H9 (cell line): Measurements from ENCODE around the gene EPAS1. TPM values are rescaled to one million over a fixed set of nuclear protein-coding genes. Genes with fewer than 3 reads are reported as not detected.

Experiments used
- DNase-seq: peaks from one replicate; pipeline ENCODE4 v3.0.0-alpha.2; 2017
- H2AFZ ChIP-seq: one replicate; pipeline ENCODE4 v1.6.1; 2013; ENCODE audit warnings: mild to moderate bottlenecking, low read length, control low read depth, moderate library complexity
- H2AK5ac ChIP-seq: 2 replicates; pipeline ENCODE4 v1.6.1; 2013; ENCODE audit warnings: low read length, control low read depth, mixed read lengths; ENCODE audit not compliant: insufficient read length
- H2BK120ac ChIP-seq: one replicate; pipeline ENCODE4 v1.6.1; 2013; ENCODE audit warnings: low read depth, mild to moderate bottlenecking, low read length, control low read depth, inconsistent platforms; ENCODE audit not compliant: poor library complexity, severe bottlenecking
- H2BK12ac ChIP-seq: 2 replicates; pipeline ENCODE4 v1.6.1; 2013; ENCODE audit warnings: low read length, control low read depth, mixed read lengths, low read depth; ENCODE audit not compliant: insufficient read length
- H2BK15ac ChIP-seq: 2 replicates; pipeline ENCODE4 v1.6.1; 2013; ENCODE audit warnings: low read depth, low read length, control low read depth
- H2BK20ac ChIP-seq: one replicate; pipeline ENCODE4 v1.6.1; 2013; ENCODE audit warnings: low read depth, mild to moderate bottlenecking, low read length, control low read depth, inconsistent platforms; ENCODE audit not compliant: poor library complexity, severe bottlenecking
- H2BK5ac ChIP-seq: 2 replicates; pipeline ENCODE4 v1.6.1; 2013; ENCODE audit warnings: low read length, control low read depth, mixed read lengths; ENCODE audit not compliant: insufficient read length
- H3K14ac ChIP-seq: 2 replicates; pipeline ENCODE4 v1.6.1; 2013; ENCODE audit warnings: low read length, control low read depth; ENCODE audit not compliant: insufficient read depth
- H3K18ac ChIP-seq: 2 replicates; pipeline ENCODE4 v1.6.1; 2013; ENCODE audit warnings: low read depth, mild to moderate bottlenecking, mixed read lengths, low read length, control low read depth; ENCODE audit not compliant: insufficient read length
- H3K23ac ChIP-seq: 2 replicates; pipeline ENCODE4 v1.6.1; 2013; ENCODE audit warnings: low read length, control low read depth, mixed read lengths, low read depth; ENCODE audit not compliant: insufficient read length
- H3K23me2 ChIP-seq: 2 replicates; pipeline ENCODE4 v1.6.1; 2013; ENCODE audit warnings: low read depth, mild to moderate bottlenecking, mixed read lengths, low read length, control low read depth; ENCODE audit not compliant: insufficient read length, poor library complexity, severe bottlenecking
- H3K27ac ChIP-seq: 2 replicates; pipeline ENCODE4 v1.5.1; 2013; ENCODE audit warnings: low read length, control low read depth, mixed read lengths, low read depth; ENCODE audit not compliant: insufficient read length
- H3K27me3 ChIP-seq: 2 replicates; pipeline ENCODE4 v1.6.1; 2013; ENCODE audit warnings: low read length, control low read depth, inconsistent platforms; ENCODE audit not compliant: insufficient read depth
- H3K4ac ChIP-seq: 2 replicates; pipeline ENCODE4 v1.6.1; 2013; ENCODE audit warnings: low read depth, mild to moderate bottlenecking, control low read depth, inconsistent platforms, low read length, moderate library complexity
- H3K4me1 ChIP-seq: 2 replicates; pipeline ENCODE4 v1.6.1; 2013; ENCODE audit warnings: low read length, control low read depth, inconsistent platforms; ENCODE audit not compliant: insufficient read depth
- H3K4me2 ChIP-seq: 2 replicates; pipeline ENCODE4 v1.6.1; 2013; ENCODE audit warnings: low read length, control low read depth, mixed read lengths; ENCODE audit not compliant: insufficient read length, insufficient read depth
- H3K56ac ChIP-seq: 2 replicates; pipeline ENCODE4 v1.6.1; 2013; ENCODE audit warnings: low read depth, mild to moderate bottlenecking, mixed read lengths, low read length, control low read depth; ENCODE audit not compliant: insufficient read length
- H3K79me1 ChIP-seq: 2 replicates; pipeline ENCODE4 v1.6.1; 2013; ENCODE audit warnings: low read depth, mild to moderate bottlenecking, moderate library complexity, low read length, control low read depth, inconsistent platforms; ENCODE audit not compliant: insufficient read depth, poor library complexity, severe bottlenecking
- H3K79me2 ChIP-seq: 2 replicates; pipeline ENCODE4 v1.6.1; 2013; ENCODE audit warnings: low read length, control low read depth, inconsistent platforms; ENCODE audit not compliant: insufficient read depth
- H3K9ac ChIP-seq: 2 replicates; pipeline ENCODE4 v1.6.1; 2013; ENCODE audit warnings: low read length, control low read depth, mixed read lengths; ENCODE audit not compliant: insufficient read length; ENCODE audit errors: extremely low read depth
- H3K9me3 ChIP-seq: one replicate; pipeline ENCODE4 v1.6.1; 2013; ENCODE audit warnings: low read depth, low read length, inconsistent platforms; ENCODE audit not compliant: control insufficient read depth
- H3T11ph ChIP-seq: one replicate; pipeline ENCODE4 v1.6.1; 2013; ENCODE audit warnings: mild to moderate bottlenecking, low read length, control low read depth, inconsistent platforms
- H4K20me1 ChIP-seq: one replicate; pipeline ENCODE4 v1.6.1; 2013; ENCODE audit not compliant: control insufficient read depth, insufficient read length, insufficient read depth
- H4K5ac ChIP-seq: 2 replicates; pipeline ENCODE4 v1.6.1; 2013; ENCODE audit warnings: low read depth, mild to moderate bottlenecking, mixed read lengths, low read length, control low read depth; ENCODE audit not compliant: insufficient read length
- H4K8ac ChIP-seq: replicated peaks from 2 replicates; pipeline ENCODE4 v1.6.1; 2013; ENCODE audit warnings: low read length, control low read depth, mixed read lengths, low read depth; ENCODE audit not compliant: insufficient read length
- H4K91ac ChIP-seq: 2 replicates; pipeline ENCODE4 v1.6.1; 2013; ENCODE audit warnings: low read depth, mild to moderate bottlenecking, moderate library complexity, mixed read lengths, low read length, control low read depth; ENCODE audit not compliant: insufficient read length
- H3K27ac Mint-ChIP-seq, 3 experiments: 2 replicates in 2 of 3; 3 replicates in 1 of 3; pipeline ENCODE4 v1.8.0; 2020 to 2021; ENCODE audit warnings: mixed read lengths in 3 of 3, mild to moderate bottlenecking in 1 of 3, moderate library complexity in 1 of 3
- H3K27me3 Mint-ChIP-seq: 2 replicates; pipeline ENCODE4 v1.8.0; 2021; ENCODE audit warnings: low read depth, mild to moderate bottlenecking, moderate library complexity, mixed read lengths
- H3K36me3 Mint-ChIP-seq, 3 experiments: 2 replicates in 2 of 3; 3 replicates in 1 of 3; pipeline ENCODE4 v1.8.0; 2020 to 2021; ENCODE audit warnings: low read depth in 3 of 3, mixed read lengths in 3 of 3; ENCODE audit not compliant: insufficient read depth in 1 of 3
- H3K4me1 Mint-ChIP-seq, 2 experiments: 2 replicates each; pipeline ENCODE4 v1.8.0; 2020; ENCODE audit warnings: mixed read lengths in 2 of 2
- H3K4me3 Mint-ChIP-seq, 2 experiments: 2 replicates in 1 of 2; 3 replicates in 1 of 2; pipeline ENCODE4 v1.8.0; 2020 to 2021; ENCODE audit warnings: mild to moderate bottlenecking in 2 of 2, mixed read lengths in 2 of 2, moderate library complexity in 1 of 2
- H3K9me3 Mint-ChIP-seq, 2 experiments: 2 replicates in 1 of 2; 3 replicates in 1 of 2; pipeline ENCODE4 v1.8.0; 2020; ENCODE audit warnings: mild to moderate bottlenecking in 2 of 2, mixed read lengths in 2 of 2, moderate library complexity in 1 of 2
- CTCF ChIP-seq: fragments of 200-600 bp; sonication (generic); conservative IDR thresholded peaks from 3 replicates; pipeline ENCODE4 v1.8.0; 2021; ENCODE audit warnings: antibody characterized with exemption, mild to moderate bottlenecking
- WGBS: extraction: QIAGEN DNeasy Blood & Tissue Kit; methylation state at CpG from one replicate; pipeline ENCODE4 v1.1.7; 2013; ENCODE audit warnings: missing lambda C conversion rate, low lambda C conversion rate, mixed read lengths; ENCODE audit not compliant: insufficient read length; ENCODE audit errors: extremely low coverage; 5-methylcytosine and 5-hydroxymethylcytosine counted together
- total RNA-seq: library from RNA; stranded (reverse); gene quantifications from 2 replicates; pipeline ENCODE4 v1.2.1, GENCODE V29; 2021

Gene EPAS1
- total RNA-seq, 1 experiment from 2014 or later, result 1.1 TPM

GRCh38 chr2:46299365-46300263, 2.4 kb downstream of the EPAS1 start:
- Mint-ChIP-seq H3K27me3 (peaks cover 93% of the 10 kb centered on the region), H3K9me3 (peaks cover under 1 to 4% of the 10 kb centered on the region in 2 experiments; a peak in 2 of 5 replicates), H3K4me1 (peaks cover 40 to 44% of the 10 kb centered on the region in 2 experiments), H3K36me3 (peaks cover 0 to 1% (median under 1%) of the 10 kb centered on the region in 3 experiments; a peak in 3 of 7 replicates), H3K4me3 (peak overlapping the region; percentile 48 to 78), H3K27ac (no peak overlapping the region)
- Histone ChIP-seq H2BK12ac (no peak overlapping the region), H3K79me1 (no peaks in the 10 kb centered on the region), H3K27me3 (peaks cover 45% of the 10 kb centered on the region), H3K23me2 (peaks cover 20% of the 10 kb centered on the region), H4K20me1 (no peaks in the 10 kb centered on the region), H4K5ac (no peak overlapping the region), H3K4me2 (peak overlapping the region; percentile 66), H3K4ac (no peak overlapping the region), H3K9me3 (no peaks in the 10 kb centered on the region), H4K91ac (no peak overlapping the region), H3K4me1 (peaks cover 3% of the 10 kb centered on the region; the same call in 1 of the 2 replicates), H3K79me2 (no peaks in the 10 kb centered on the region), H2BK120ac (no peak overlapping the region), H3K27ac (no peak overlapping the region), H2BK20ac (no peak overlapping the region), H3K14ac (no peak overlapping the region), H3K23ac (no peak overlapping the region), H4K8ac (no peak overlapping the region), H3K56ac (no peak overlapping the region), H2AFZ (no peak overlapping the region), H3K18ac (no peak overlapping the region), H2BK5ac (no peak overlapping the region), H2BK15ac (no peak overlapping the region), H3T11ph (no peak overlapping the region), H3K9ac (no peak overlapping the region), H2AK5ac (no peak overlapping the region)
- no CpG with 5 or more reads among the region's 40 CpGs for WGBS
- DNase-seq, result peak; percentile 51
- TF ChIP-seq CTCF, result no peak
